HepG2 (cell line): ENCODE results near the gene TCF7L2. TPM values are rescaled to one million over a fixed set of nuclear protein-coding genes. Genes with fewer than 3 reads are reported as not detected.

Experiments used
- BHLHE40 ChIP-seq: IDR thresholded peaks from 2 replicates; pipeline ENCODE4 v1.6.1; 2011; ENCODE audit warnings: low read length, improper control_type of control experiment
- ETV6 ChIP-seq: sonication (generic); formaldehyde crosslinking; conservative IDR thresholded peaks from 2 replicates; pipeline ENCODE4 v1.4.0; 2020; ENCODE audit warnings: missing genetic modification reagents
- KDM2A ChIP-seq: sonication (generic); formaldehyde crosslinking; IDR thresholded peaks from 2 replicates; pipeline ENCODE4 v1.4.0; 2020; ENCODE audit warnings: low read depth, missing genetic modification reagents, borderline replicate concordance
- KDM4B ChIP-seq: sonication (generic); formaldehyde crosslinking; IDR thresholded peaks from 2 replicates; pipeline ENCODE4 v1.4.0; 2020; ENCODE audit warnings: missing genetic modification reagents
- MAZ ChIP-seq, 2 experiments: sonication (generic) in 1 of 2; formaldehyde crosslinking in 1 of 2; IDR thresholded peaks; 2 replicates each; pipeline versions ENCODE4 v1.5.0 to v1.6.1; 2012 to 2020; ENCODE audit warnings: low read depth in 2 of 2, mild to moderate bottlenecking in 2 of 2, borderline replicate concordance in 1 of 2, improper control_type of control experiment in 1 of 2, low read length in 1 of 2, missing genetic modification reagents in 1 of 2, moderate library complexity in 1 of 2
- MBD4 ChIP-seq: IDR thresholded peaks from 2 replicates; pipeline ENCODE4 v1.6.1; 2012; ENCODE audit warnings: low read length, inconsistent platforms, borderline replicate concordance
- MLLT10 ChIP-seq: sonication (generic); formaldehyde crosslinking; IDR thresholded peaks from 2 replicates; pipeline ENCODE4 v1.4.0; 2020; ENCODE audit warnings: missing genetic modification reagents
- MTF1 ChIP-seq: sonication (generic); formaldehyde crosslinking; IDR thresholded peaks from 2 replicates; pipeline ENCODE4 v1.5.0; 2020; ENCODE audit warnings: missing genetic modification reagents
- MZF1 ChIP-seq: sonication (generic); formaldehyde crosslinking; IDR thresholded peaks from 2 replicates; pipeline ENCODE4 v1.8.1; 2023; ENCODE audit warnings: mild to moderate bottlenecking, missing genetic modification reagents, borderline replicate concordance
- NR2C2 ChIP-seq: sonication (generic); formaldehyde crosslinking; IDR thresholded peaks from 2 replicates; pipeline ENCODE4 v1.4.0; 2020; ENCODE audit warnings: missing genetic modification reagents, mild to moderate bottlenecking, moderate library complexity, borderline replicate concordance
- ONECUT2 ChIP-seq: sonication (generic); formaldehyde crosslinking; IDR thresholded peaks from 2 replicates; pipeline ENCODE4 v1.4.0; 2020; ENCODE audit warnings: missing genetic modification reagents
- POLR2A ChIP-seq, 2 experiments: IDR thresholded peaks; 2 replicates each; pipeline ENCODE4 v1.6.1; 2011; ENCODE audit warnings: low read depth in 2 of 2, low read length in 2 of 2, mild to moderate bottlenecking in 1 of 2, moderate library complexity in 1 of 2; ENCODE audit not compliant: insufficient read depth in 1 of 2
- RFXANK ChIP-seq: IDR thresholded peaks from 2 replicates; pipeline ENCODE4 v1.6.1; 2016
- SAP130 ChIP-seq: IDR thresholded peaks from 2 replicates; pipeline ENCODE4 v1.6.1; 2016; ENCODE audit warnings: low read depth
- STAG1 ChIP-seq: sonication (generic); formaldehyde crosslinking; IDR thresholded peaks from 2 replicates; pipeline ENCODE4 v1.4.0; 2020; ENCODE audit warnings: missing genetic modification reagents
- TBX2 ChIP-seq: sonication (generic); formaldehyde crosslinking; IDR thresholded peaks from 2 replicates; pipeline ENCODE4 v1.5.0; 2020; ENCODE audit warnings: missing genetic modification reagents, mild to moderate bottlenecking, borderline replicate concordance
- ZNF263 ChIP-seq: sonication (generic); formaldehyde crosslinking; IDR thresholded peaks from 2 replicates; pipeline ENCODE4 v1.4.0; 2020; ENCODE audit warnings: missing genetic modification reagents
- ZNF550 ChIP-seq: sonication (generic); formaldehyde crosslinking; IDR thresholded peaks from 2 replicates; pipeline ENCODE4 v1.4.0; 2020; ENCODE audit warnings: mild to moderate bottlenecking, missing genetic modification reagents, borderline replicate concordance
- ZNF644 ChIP-seq: IDR thresholded peaks from 2 replicates; pipeline ENCODE4 v1.6.1; 2016; ENCODE audit warnings: low read depth
- ZSCAN25 ChIP-seq: sonication (generic); formaldehyde crosslinking; IDR thresholded peaks from 2 replicates; pipeline ENCODE4 v1.8.0; 2022; ENCODE audit warnings: mild to moderate bottlenecking, missing genetic modification reagents
- ZSCAN29 ChIP-seq: sonication (generic); formaldehyde crosslinking; conservative IDR thresholded peaks from 2 replicates; pipeline ENCODE4 v1.4.0; 2020; ENCODE audit warnings: mild to moderate bottlenecking, missing genetic modification reagents
- polyA plus RNA-seq, 8 experiments: library from polyadenylated mRNA; depleted of rRNA in 3 of 8; stranded (reverse) in 7 of 8; unstranded in 1 of 8; fragments of >200 nt; fragmentation: Illumina TruSeq in 4 of 8; extraction: Trizol in 4 of 8; gene quantifications; 2 replicates each; pipeline versions ENCODE4 v1.2.1 to v1.2.3, GENCODE V29; 2011 to 2016; ENCODE audit warnings: low read depth in 4 of 8, missing spikeins in 1 of 8, mixed read lengths in 1 of 8; ENCODE audit not compliant: insufficient read depth in 1 of 8
- total RNA-seq, 5 experiments: library from RNA; depleted of rRNA; stranded (reverse); fragments of >200 nt; fragmentation: Illumina TruSeq; extraction: Trizol; gene quantifications; 2 replicates each; pipeline ENCODE4 v1.2.3, GENCODE V29; 2016; ENCODE audit warnings: low read depth in 1 of 5
- TF ChIP-seq, protein P1 (sequence below): sonication (generic); formaldehyde crosslinking; IDR thresholded peaks from 2 replicates; pipeline ENCODE4 v1.4.0; 2020; ENCODE audit warnings: mild to moderate bottlenecking, low read depth, missing genetic modification reagents
- TF ChIP-seq, protein P2 (sequence below): sonication (generic); formaldehyde crosslinking; IDR thresholded peaks from 2 replicates; pipeline ENCODE4 v1.5.0; 2020; ENCODE audit warnings: missing genetic modification reagents, mild to moderate bottlenecking, borderline replicate concordance
- TF ChIP-seq, protein P3 (sequence below), 2 experiments: sonication (generic) in 1 of 2; formaldehyde crosslinking in 1 of 2; IDR thresholded peaks; 2 replicates each; pipeline versions ENCODE4 v1.5.1 to v1.6.1; 2011 to 2020; ENCODE audit warnings: borderline replicate concordance in 1 of 2, low read depth in 1 of 2, low read length in 1 of 2, mild to moderate bottlenecking in 1 of 2, missing genetic modification reagents in 1 of 2, moderate library complexity in 1 of 2
- TF ChIP-seq, protein P4 (sequence below): sonication (generic); formaldehyde crosslinking; IDR thresholded peaks from 2 replicates; pipeline ENCODE4 v1.4.0; 2020; ENCODE audit warnings: missing genetic modification reagents, mild to moderate bottlenecking, borderline replicate concordance
- TF ChIP-seq, protein P5 (sequence below): sonication (generic); formaldehyde crosslinking; IDR thresholded peaks from 2 replicates; pipeline ENCODE4 v1.5.0; 2020; ENCODE audit warnings: mild to moderate bottlenecking, low read depth, missing genetic modification reagents, borderline replicate concordance

TCF7L2 gene
- total and polyA plus RNA-seq, 2 of the 13 experiments (the other 11 are each of a cell fraction or from before 2014, with no cell fraction given), result 3.9 to 13.7 TPM

DNA sequence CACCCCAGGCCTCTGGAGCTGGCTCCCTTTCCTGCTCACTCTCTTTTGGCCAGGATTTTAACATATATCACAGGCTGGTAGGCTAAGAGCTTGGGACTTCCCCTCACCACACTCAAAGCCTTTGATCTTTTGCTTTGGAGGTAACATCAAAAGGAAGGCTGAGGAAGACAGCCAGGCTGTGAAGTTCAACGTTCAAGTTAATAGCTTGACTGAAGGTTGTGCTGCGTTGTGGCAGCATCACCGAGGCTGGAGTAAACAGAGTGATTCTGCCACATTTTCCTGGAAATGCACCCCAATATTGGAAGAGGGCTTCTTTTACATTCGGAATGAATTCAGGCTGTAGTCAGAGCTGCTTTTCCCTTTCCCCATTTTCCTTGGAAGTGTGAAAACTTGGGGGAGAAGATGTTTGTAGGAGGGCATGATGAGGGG lies 57.3 kb downstream of the TCF7L2 start (continued):
- TF ChIP-seq ZSCAN29 (CRISPR knock-in tag) (0 out of 2 replicates have a peak, but pooled peaks have one; percentile 36), KDM2A (CRISPR knock-in tag) (peak; percentile 55), MLLT10 (CRISPR knock-in tag) (no peak), ZNF644 (CRISPR knock-in tag) (0 out of 2 replicates have a peak, but pooled peaks have one; percentile 43), MBD4 (no peak; the same call in 1 of the 2 replicates), ZNF550 (CRISPR knock-in tag) (no peak), STAG1 (CRISPR knock-in tag) (no peak; the same call in 1 of the 2 replicates), KDM4B (CRISPR knock-in tag) (peak; percentile 82), NR2C2 (0 out of 2 replicates have a peak, but pooled peaks have one; percentile 33), ETV6 (CRISPR knock-in tag) (no peak), ZSCAN25 (CRISPR knock-in tag) (no peak), ONECUT2 (CRISPR knock-in tag) (no peak; the same call in 1 of the 2 replicates), POLR2A (IDR thresholded peaks at IDR 0.05; ENCODE audit: insufficient read depth in 1 of 2, low read depth in 2 of 2, low read length in 2 of 2) (no peak), ZNF263 (no peak), MZF1 (0 out of 2 replicates have a peak, but pooled peaks have one; percentile 41), BHLHE40 (peak; percentile 54; the same call in 1 of the 2 replicates), MTF1 (CRISPR knock-in tag) (no peak), RFXANK (no peak), TBX2 (CRISPR knock-in tag) (peak; percentile 96), SAP130 (CRISPR knock-in tag) (peak; percentile 92), MAZ (IDR thresholded peaks at IDR 0.05; ENCODE audit: borderline replicate concordance, low read depth, low read length) (no peak), MAZ (CRISPR knock-in tag; IDR thresholded peaks at IDR 0.05; ENCODE audit: low read depth) (no peak)
- TF ChIP-seq, protein P1, sequence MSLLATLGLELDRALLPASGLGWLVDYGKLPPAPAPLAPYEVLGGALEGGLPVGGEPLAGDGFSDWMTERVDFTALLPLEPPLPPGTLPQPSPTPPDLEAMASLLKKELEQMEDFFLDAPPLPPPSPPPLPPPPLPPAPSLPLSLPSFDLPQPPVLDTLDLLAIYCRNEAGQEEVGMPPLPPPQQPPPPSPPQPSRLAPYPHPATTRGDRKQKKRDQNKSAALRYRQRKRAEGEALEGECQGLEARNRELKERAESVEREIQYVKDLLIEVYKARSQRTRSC, result no peak
- TF ChIP-seq, protein P2, sequence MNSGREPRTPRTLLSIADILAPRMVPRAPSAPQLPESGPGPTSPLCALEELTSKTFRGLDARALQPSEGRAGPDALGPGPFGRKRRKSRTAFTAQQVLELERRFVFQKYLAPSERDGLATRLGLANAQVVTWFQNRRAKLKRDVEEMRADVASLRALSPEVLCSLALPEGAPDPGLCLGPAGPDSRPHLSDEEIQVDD, result no peak
- TF ChIP-seq, protein P3, sequence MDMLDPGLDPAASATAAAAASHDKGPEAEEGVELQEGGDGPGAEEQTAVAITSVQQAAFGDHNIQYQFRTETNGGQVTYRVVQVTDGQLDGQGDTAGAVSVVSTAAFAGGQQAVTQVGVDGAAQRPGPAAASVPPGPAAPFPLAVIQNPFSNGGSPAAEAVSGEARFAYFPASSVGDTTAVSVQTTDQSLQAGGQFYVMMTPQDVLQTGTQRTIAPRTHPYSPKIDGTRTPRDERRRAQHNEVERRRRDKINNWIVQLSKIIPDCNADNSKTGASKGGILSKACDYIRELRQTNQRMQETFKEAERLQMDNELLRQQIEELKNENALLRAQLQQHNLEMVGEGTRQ (IDR thresholded peaks at IDR 0.05; ENCODE audit: low read depth, low read length), result no peak
- TF ChIP-seq, protein P3 (CRISPR knock-in tag; IDR thresholded peaks at IDR 0.05; ENCODE audit: borderline replicate concordance), result no peak
- TF ChIP-seq, protein P4, sequence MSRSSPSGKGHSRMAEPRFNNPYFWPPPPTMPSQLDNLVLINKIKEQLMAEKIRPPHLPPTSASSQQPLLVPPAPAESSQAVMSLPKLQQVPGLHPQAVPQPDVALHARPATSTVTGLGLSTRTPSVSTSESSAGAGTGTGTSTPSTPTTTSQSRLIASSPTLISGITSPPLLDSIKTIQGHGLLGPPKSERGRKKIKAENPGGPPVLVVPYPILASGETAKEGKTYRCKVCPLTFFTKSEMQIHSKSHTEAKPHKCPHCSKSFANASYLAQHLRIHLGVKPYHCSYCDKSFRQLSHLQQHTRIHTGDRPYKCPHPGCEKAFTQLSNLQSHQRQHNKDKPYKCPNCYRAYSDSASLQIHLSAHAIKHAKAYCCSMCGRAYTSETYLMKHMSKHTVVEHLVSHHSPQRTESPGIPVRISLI, result peak; percentile 62; the same call in 1 of the 2 replicates
- TF ChIP-seq, protein P5, sequence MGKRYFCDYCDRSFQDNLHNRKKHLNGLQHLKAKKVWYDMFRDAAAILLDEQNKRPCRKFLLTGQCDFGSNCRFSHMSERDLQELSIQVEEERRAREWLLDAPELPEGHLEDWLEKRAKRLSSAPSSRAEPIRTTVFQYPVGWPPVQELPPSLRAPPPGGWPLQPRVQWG, result no peak
